Mucosa of stomach (tissue), 1 donor: ENCODE results near the gene ETV7.
"Not testable (repeated sequence)": the region's sequence is repeated elsewhere in the genome, so short reads cannot be mapped to it uniquely, and the experiment has no call there.

ENCODE experiments used
- H3K27me3 ChIP-seq: one replicate; pipeline ENCODE4 v1.7.0; 2013; ENCODE audit warnings: mild to moderate bottlenecking, low read length; ENCODE audit not compliant: control insufficient read depth, insufficient read depth
- H3K36me3 ChIP-seq: one replicate; pipeline ENCODE4 v1.7.0; 2013; ENCODE audit warnings: low read length; ENCODE audit not compliant: control insufficient read depth, insufficient read depth
- H3K4me1 ChIP-seq: one replicate; pipeline ENCODE4 v1.7.0; 2013; ENCODE audit warnings: mild to moderate bottlenecking, low read length; ENCODE audit not compliant: control insufficient read depth, insufficient read depth
- H3K4me3 ChIP-seq: one replicate; pipeline ENCODE4 v1.7.0; 2013; ENCODE audit warnings: low read length
- H3K9ac ChIP-seq: one replicate; pipeline ENCODE4 v1.7.0; 2013; ENCODE audit warnings: mild to moderate bottlenecking, low read length, moderate library complexity
- H3K9me3 ChIP-seq: one replicate; pipeline ENCODE4 v1.7.0; 2013; ENCODE audit warnings: mild to moderate bottlenecking, low read length, moderate library complexity; ENCODE audit not compliant: control insufficient read depth
- donor health status: Pancreatic carcinoma.

Gene ETV7

DNA sequence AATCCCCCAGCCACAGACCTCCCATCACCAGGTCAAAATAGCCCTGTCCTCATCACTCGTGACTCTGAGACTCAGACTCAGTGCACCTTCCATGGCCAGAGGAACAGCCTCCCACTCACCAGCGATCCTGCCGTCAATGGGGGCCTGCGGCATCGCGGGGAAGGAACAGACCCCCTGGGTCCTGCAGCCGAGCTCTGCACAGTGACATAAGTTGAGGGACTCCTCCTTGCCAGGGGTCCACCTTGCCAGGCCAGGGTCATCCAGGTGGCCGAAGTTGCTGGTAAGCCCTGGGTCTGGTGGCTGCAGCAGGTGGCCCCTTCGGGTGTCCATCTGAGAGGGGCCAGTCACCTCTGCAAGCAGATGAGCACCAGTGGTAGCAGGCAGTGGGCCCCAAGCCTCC lies 16.3 kb downstream of the ETV7 start:
- H3K27me3 ChIP-seq: no peaks in the 10 kb centered on the region
- no peak overlapping the region for H3K4me3 ChIP-seq
- H3K4me1 ChIP-seq: no peaks in the 10 kb centered on the region
- H3K9ac ChIP-seq: no peak overlapping the region
- H3K36me3 ChIP-seq: no peaks in the 10 kb centered on the region
- H3K9me3 ChIP-seq: no peaks in the 10 kb centered on the region

DNA sequence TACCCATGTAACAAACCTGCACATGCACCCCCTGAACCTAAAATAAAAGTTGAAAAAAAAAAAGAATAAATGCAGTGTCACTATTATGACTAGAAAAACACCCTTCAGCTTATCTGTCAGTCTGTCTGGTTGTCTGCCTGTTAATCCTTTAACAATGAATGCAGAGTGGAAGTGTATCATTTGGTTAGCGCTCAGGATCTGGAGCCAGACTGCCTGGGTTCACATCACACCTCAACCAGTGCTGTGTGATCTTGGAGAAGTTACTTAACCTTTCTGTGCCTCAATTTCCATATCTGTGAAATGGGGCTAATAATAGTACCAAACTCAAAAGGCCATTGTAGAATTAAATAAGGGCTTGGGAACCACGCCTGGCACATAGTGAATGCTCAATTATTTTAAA lies 16.8 kb downstream of the ETV7 start:
- no peaks in the 10 kb centered on the region for H3K9me3 ChIP-seq
- H3K4me1 ChIP-seq: peaks cover 1% of the 10 kb centered on the region
- H3K27me3 ChIP-seq: no peaks in the 10 kb centered on the region
- no peak overlapping the region for H3K9ac ChIP-seq
- H3K4me3 ChIP-seq: no peak overlapping the region
- no peaks in the 10 kb centered on the region for H3K36me3 ChIP-seq

DNA sequence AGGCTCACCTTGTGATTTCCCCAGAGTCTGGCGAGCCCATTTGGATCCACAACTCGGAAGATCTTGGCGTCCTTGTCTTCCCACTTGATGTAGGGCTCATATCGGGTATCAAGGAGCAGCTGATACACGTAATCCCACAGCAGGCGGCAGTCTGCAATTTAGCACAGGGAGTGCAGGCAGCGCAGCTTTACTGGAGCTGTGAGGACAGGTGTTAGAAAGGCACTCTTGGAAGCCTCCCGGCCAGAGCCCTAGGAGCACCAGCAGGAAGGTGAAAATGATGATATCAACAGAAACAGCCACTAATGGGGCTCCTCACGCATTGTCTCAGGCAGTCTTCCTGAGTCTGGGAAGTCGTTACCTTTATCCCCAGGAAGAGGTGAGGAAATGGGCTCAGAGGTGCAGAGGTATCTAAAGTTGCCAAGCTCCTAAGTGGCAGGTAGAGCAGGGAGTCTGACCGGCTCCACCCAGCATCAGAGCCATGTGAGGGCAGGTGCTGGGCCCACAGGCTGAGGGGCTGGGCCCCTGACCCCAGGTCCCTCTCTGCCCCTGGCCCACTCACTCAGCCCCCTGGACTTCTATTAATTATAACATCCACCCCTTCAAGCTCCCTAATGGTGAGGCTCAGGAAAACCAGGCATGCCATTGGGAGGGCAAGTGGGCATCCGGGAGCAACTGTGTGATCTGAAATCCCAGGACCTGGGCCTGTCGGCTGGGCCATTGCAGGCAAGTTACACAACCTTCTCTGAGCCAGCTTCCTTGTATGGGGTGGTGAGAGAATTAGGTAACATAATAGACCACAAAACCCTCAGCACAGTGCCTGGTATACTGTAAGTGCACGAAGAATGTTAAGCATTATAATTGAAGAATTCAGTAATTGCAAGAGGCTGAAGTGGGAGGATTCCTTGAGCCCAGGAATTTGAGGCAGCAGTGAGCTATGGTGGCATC lies 18.3 kb downstream of the ETV7 start:
- Histone ChIP-seq H3K4me3 (no peak overlapping the region), H3K27me3 (no peaks in the 10 kb centered on the region), H3K36me3 (no peaks in the 10 kb centered on the region), H3K9me3 (no peaks in the 10 kb centered on the region), H3K4me1 (peaks cover 14% of the 10 kb centered on the region), H3K9ac (no peak overlapping the region)

DNA sequence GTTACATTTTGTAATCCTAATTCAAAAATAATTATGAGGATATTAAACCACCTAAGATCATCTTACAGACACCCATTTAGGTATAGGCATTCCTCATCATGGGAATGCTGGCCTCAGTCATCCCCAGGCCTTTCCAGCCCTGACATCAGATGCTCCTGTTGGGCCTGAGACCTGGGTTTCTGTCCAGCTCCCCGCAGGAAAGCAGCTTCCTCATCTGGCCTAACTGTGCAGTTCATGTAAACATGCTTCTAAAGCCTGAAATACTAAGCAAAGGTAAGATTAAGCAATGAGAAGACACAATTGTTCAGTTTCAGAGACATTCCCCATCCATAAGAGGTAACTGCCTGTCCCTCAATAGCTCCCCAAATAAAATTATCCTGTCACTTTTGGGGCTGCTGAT lies 19.0 kb downstream of the ETV7 start:
- H3K9me3 ChIP-seq: no peaks in the 10 kb centered on the region
- no peak overlapping the region for H3K9ac ChIP-seq
- H3K4me3 ChIP-seq: no peak overlapping the region
- H3K4me1 ChIP-seq: peaks cover 14% of the 10 kb centered on the region
- no peaks in the 10 kb centered on the region for H3K36me3 ChIP-seq
- no peaks in the 10 kb centered on the region for H3K27me3 ChIP-seq

DNA sequence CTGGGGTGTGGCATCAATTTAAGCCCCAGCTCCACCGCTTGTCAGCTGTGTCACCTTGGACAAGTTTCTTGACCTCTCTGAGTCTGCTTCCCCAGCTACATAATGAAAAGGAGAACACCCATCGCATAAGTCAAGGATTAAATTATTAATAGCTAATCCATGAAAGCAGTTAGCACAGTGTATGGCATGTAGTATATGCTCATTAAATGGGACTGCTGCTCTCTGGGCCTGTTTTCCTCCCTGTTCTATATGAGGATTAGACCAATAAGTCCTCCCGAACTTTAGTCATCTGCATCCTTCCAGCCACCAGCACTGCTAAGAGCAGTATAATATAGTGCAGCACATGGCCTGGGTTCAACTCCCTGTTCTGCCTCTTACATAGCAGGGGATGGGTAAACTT lies 19.7 kb downstream of the ETV7 start:
- no peaks in the 10 kb centered on the region for H3K36me3 ChIP-seq
- no peaks in the 10 kb centered on the region for H3K27me3 ChIP-seq
- no peak overlapping the region for H3K4me3 ChIP-seq
- peaks cover 18% of the 10 kb centered on the region for H3K4me1 ChIP-seq
- H3K9ac ChIP-seq: no peak overlapping the region
- H3K9me3 ChIP-seq: no peaks in the 10 kb centered on the region

DNA sequence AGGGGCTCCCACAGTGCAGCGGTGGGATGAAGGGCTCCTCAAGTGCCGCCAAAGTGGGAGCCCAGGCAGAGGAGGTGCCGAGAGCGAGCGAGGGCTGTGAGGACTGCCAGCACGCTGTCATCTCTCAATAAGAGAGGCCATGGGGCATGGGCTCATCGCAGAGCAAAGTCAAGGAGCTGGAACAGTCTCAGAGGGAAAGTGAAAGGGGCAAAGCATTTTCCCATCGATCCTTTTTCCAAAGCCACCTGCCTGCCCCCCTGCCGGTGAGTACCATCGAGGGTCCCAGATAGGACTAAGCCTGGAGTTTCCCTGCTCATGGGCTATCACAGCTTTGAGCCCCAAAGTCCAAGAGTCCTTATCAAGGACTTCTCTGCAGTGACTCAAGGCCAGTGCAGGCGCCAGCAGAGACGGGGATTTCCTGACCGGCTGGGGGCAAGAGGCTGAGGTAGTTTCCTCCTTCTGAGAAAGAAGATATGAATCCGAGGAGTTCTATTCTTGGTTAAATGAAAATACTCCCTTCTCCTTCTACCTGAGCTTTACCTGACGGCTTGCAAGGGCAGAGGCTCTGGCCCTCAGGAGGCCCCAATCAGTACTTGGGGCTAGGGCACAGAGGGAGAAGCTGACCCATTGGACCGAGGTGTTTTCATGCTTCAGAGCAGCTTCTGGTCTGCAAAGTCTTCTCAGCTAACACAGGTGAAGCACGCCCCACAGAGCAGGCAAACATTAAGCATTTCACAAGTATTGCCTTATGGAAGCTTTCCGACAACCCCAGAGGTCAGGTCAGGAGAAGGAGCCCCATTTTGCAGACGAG lies 22.6 kb downstream of the ETV7 start:
- H3K4me1 ChIP-seq: peaks cover 25% of the 10 kb centered on the region
- H3K9me3 ChIP-seq: no peaks in the 10 kb centered on the region
- no peaks in the 10 kb centered on the region for H3K36me3 ChIP-seq
- no peak overlapping the region for H3K4me3 ChIP-seq
- no peaks in the 10 kb centered on the region for H3K27me3 ChIP-seq
- H3K9ac ChIP-seq: peak overlapping the region; percentile 37

DNA sequence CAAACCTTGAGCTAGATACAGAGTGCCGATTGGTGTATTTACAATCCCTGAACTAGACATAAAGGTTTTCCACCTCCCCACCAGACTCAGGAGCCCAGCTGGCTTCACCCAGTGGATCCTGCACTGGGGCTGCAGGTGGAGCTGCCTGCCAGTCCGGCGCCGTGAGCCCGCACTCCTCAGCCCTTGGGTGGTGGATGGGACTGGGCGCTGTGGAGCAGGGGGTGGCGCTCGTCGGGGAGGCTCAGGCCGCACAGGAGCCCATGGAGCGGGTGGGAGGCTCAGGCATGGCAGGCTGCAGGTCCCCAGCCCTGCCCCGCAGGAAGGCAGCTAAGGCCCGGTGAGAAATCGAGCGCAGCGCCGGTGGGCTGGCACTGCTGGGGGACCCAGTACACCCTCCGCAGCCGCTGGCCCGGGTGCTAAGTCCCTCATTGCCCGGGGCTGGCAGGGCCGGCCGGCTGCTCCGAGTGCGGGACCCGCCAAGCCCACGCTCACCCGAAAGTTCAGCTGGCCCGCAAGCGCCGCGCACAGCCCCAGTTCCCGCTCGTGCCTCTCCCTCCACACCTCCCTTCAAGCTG lies 23.3 kb downstream of the ETV7 start:
- not testable (repeated sequence) for H3K27me3 ChIP-seq, H3K4me3 ChIP-seq, H3K9ac ChIP-seq, H3K9me3 ChIP-seq, H3K36me3 ChIP-seq
- H3K4me1 ChIP-seq: peaks cover 25% of the 10 kb centered on the region

DNA sequence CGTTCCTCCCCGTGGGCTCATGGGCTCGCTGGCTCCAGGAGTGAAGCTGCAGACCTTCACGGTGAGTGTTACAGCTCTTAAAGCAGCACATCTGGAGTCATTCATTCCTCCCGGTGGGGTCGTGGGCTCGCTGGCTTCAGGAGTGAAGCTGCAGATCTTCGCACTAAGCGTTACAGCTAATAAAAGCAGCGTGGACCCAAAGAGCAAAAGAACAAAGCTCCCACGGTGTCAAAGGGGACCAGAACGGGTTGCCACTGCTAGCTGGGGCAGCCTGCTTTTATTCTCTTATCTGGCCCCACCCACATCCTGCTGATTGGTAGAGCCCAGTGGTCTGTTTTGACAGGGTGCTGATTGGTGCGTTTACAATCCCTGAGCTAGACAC lies 24.1 kb downstream of the ETV7 start:
- H3K4me1 ChIP-seq: peaks cover 31% of the 10 kb centered on the region
- H3K36me3 ChIP-seq, H3K4me3 ChIP-seq, H3K9ac ChIP-seq, H3K27me3 ChIP-seq, H3K9me3 ChIP-seq: not testable (repeated sequence)

DNA sequence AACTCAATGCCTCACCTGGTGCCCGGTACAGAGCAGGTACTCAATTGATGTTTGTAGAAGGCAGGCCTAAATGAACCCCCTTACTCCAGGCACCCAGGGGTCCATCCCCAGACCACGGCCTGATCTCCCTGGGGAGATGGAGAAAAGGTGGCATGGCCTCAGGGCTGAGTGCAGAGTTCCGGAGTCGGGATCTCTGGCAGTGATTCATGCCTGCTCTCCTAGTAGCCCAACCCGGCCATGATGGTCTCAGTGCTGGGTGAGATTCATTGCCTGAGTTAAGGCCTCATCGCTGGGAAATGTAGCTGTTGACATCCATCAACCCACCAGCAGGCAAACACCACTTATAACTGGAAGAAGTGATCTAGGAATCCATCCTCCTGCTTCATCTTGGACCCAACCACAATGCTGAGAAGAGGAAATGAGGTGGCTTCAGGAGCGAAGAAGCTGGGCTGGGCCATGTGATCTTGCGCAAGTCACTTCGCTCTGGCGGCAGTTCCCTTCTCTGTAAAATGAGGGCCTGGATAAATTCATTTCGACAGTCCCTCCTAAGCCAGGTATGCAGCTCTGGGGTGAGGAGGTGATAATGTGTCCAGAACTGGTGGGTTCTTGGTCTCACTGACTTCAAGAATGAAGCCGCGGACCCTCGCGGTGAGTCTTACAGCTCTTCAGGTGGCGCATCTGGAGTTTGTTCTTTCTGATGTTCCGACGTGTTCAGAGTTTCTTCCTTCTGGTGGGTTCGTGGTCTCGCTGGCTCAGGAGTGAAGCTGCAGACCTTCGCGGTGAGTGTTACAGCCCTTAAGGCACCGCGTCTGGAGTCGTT lies 24.7 kb downstream of the ETV7 start:
- Histone ChIP-seq H3K4me3 (no peak overlapping the region), H3K27me3 (no peaks in the 10 kb centered on the region), H3K4me1 (peaks cover 36% of the 10 kb centered on the region), H3K9me3 (no peaks in the 10 kb centered on the region), H3K9ac (no peak overlapping the region), H3K36me3 (no peaks in the 10 kb centered on the region)

DNA sequence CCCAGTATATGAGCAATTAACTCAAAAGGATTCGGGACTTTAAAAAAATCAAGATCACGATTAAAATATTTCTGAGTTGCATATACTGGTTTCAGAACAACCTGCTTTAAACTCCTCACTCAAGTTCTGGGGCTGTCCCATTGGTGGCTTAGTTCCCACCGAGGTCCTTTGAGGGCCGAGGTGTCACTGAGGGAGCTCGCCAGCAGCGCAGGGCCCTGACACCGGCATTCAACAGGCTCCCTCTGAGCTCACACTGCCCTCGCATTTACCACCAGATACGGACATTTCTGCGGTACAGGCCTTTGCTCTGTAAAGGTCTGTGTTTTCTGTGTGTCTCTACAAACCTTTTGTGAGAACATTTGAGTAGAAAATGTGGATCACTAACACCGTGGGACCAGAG lies 26.4 kb downstream of the ETV7 start:
- Histone ChIP-seq H3K9ac (no peak overlapping the region), H3K4me1 (peaks cover 36% of the 10 kb centered on the region), H3K9me3 (no peaks in the 10 kb centered on the region), H3K4me3 (no peak overlapping the region), H3K36me3 (no peaks in the 10 kb centered on the region), H3K27me3 (no peaks in the 10 kb centered on the region)

DNA sequence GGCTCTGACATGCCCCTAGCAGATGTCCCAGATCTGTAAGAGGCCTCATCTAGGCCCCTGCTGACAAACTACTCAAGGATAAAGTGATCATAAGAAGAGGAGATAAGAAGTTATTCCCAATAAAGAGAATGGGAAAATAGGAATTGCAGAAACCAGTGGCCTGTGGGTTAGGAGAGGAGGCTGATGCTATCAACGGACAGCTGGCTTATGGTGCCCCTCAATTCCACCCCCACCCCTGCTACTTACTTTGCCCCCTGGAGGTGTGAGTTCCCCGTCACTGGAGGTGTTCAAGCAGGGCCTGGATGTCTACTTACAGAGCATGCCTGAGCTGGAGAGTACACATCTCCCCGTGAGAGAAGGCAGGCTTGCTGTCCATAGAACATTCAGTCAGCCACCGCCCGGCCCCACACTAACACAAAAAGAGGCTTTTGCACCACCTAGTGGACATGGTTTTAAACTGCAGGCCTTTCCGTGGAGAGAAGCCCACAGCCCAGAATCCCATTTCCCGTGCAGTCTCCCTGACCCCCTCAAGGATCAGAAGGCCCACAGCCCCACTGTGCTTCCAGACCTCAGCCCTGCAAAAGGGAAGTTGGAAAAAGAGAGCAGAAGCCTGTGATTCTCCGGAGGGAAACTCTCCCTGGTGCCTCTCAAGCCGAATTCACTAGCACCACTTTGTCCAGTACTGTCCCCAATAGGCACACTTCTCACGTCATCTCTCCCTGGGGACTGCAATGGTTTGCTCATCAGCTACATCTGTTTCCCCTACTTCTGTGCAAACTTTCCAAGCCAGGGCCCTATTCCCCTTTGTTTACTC lies 27.0 kb downstream of the ETV7 start:
- no peak overlapping the region for H3K9ac ChIP-seq
- no peaks in the 10 kb centered on the region for H3K27me3 ChIP-seq
- peaks cover 33% of the 10 kb centered on the region for H3K4me1 ChIP-seq
- H3K4me3 ChIP-seq: no peak overlapping the region
- H3K36me3 ChIP-seq: no peaks in the 10 kb centered on the region
- no peaks in the 10 kb centered on the region for H3K9me3 ChIP-seq
